OCI-LY1 (cell line): Measurements from ENCODE around the gene SNX27.
"Not testable (repeated sequence)": the region's sequence is repeated elsewhere in the genome, so short reads cannot be mapped to it uniquely, and the experiment has no call there.

Experiments used
- H2AFZ ChIP-seq: fragments of 200-600 bp; sonication (generic), shearing (Covaris generic); 2 replicates; pipeline ENCODE4 v1.6.0; 2014; ENCODE audit warnings: antibody characterized with exemption, mild to moderate bottlenecking, low read length
- H3F3A ChIP-seq: fragments of 200-600 bp; sonication (generic), shearing (Covaris generic); 2 replicates; pipeline ENCODE4 v1.6.0; 2014; ENCODE audit warnings: mild to moderate bottlenecking, antibody characterized with exemption, low read length, moderate library complexity; ENCODE audit not compliant: insufficient read depth
- H3K27ac ChIP-seq: fragments of 200-600 bp; sonication (generic); 2 replicates; pipeline ENCODE4 v1.5.1; 2014; ENCODE audit warnings: low read length, mixed run types, mild to moderate bottlenecking, low read depth; ENCODE audit not compliant: poor library complexity, severe bottlenecking
- H3K27me3 ChIP-seq: fragments of 200-600 bp; sonication (generic); 2 replicates; pipeline ENCODE4 v1.6.0; 2014; ENCODE audit warnings: antibody characterized with exemption, mild to moderate bottlenecking, low read length, moderate library complexity; ENCODE audit not compliant: insufficient read depth
- H3K36me3 ChIP-seq: fragments of 200-600 bp; sonication (generic); 2 replicates; pipeline ENCODE4 v1.6.1; 2014; ENCODE audit warnings: mild to moderate bottlenecking, antibody characterized with exemption, low read length, moderate library complexity, mixed read lengths; ENCODE audit not compliant: insufficient read depth
- H3K4me1 ChIP-seq: fragments of 200-600 bp; sonication (generic); 2 replicates; pipeline ENCODE4 v1.5.1; 2014; ENCODE audit warnings: mild to moderate bottlenecking, low read length, moderate library complexity; ENCODE audit not compliant: insufficient read depth, severe bottlenecking
- H3K4me2 ChIP-seq: fragments of 200-600 bp; sonication (generic), shearing (Covaris generic); 2 replicates; pipeline ENCODE4 v1.6.1; 2014; ENCODE audit warnings: low read length
- H3K4me3 ChIP-seq: fragments of 200-600 bp; sonication (generic); 2 replicates; pipeline ENCODE4 v1.5.1; 2014; ENCODE audit warnings: low read length, low read depth, mild to moderate bottlenecking, mixed read lengths; ENCODE audit not compliant: poor library complexity, severe bottlenecking
- H3K79me2 ChIP-seq: fragments of 200-600 bp; shearing (Covaris generic); 2 replicates; pipeline ENCODE4 v1.6.1; 2016; ENCODE audit warnings: mixed run types, low read length, mixed read lengths; ENCODE audit not compliant: insufficient read depth
- H3K9ac ChIP-seq: fragments of 200-600 bp; sonication (generic), shearing (Covaris generic); 2 replicates; pipeline ENCODE4 v1.6.1; 2014; ENCODE audit warnings: mild to moderate bottlenecking, low read length, mixed read lengths
- H3K9me2 ChIP-seq: fragments of 200-600 bp; sonication (generic), shearing (Covaris generic); 2 replicates; pipeline ENCODE4 v1.6.1; 2014; ENCODE audit warnings: low read depth, mild to moderate bottlenecking, low read length, mixed read lengths
- H3K9me3 ChIP-seq: fragments of 200-600 bp; shearing (Covaris generic); 2 replicates; pipeline ENCODE4 v1.6.1; 2014; ENCODE audit warnings: low read length, mixed read lengths
- H4K20me1 ChIP-seq: fragments of 200-600 bp; sonication (generic), shearing (Covaris generic); 2 replicates; pipeline ENCODE4 v1.6.0; 2016; ENCODE audit warnings: mild to moderate bottlenecking, low read length; ENCODE audit not compliant: insufficient read depth
- EZH2 ChIP-seq: fragments of 200-600 bp; sonication (generic), shearing (Covaris generic); IDR thresholded peaks from 2 replicates; pipeline ENCODE4 v1.8.0; 2017; ENCODE audit warnings: borderline replicate concordance, mixed run types, mild to moderate bottlenecking, antibody characterized with exemption, low read length, moderate library complexity, mixed read lengths
- TF ChIP-seq, protein P1 (sequence below): fragments of 200-600 bp; sonication (generic), shearing (Covaris generic); IDR thresholded peaks from 2 replicates; pipeline ENCODE4 v1.5.1; 2017; ENCODE audit warnings: mild to moderate bottlenecking, antibody characterized with exemption, low read length, moderate library complexity, mixed read lengths

The SNX27 gene

DNA sequence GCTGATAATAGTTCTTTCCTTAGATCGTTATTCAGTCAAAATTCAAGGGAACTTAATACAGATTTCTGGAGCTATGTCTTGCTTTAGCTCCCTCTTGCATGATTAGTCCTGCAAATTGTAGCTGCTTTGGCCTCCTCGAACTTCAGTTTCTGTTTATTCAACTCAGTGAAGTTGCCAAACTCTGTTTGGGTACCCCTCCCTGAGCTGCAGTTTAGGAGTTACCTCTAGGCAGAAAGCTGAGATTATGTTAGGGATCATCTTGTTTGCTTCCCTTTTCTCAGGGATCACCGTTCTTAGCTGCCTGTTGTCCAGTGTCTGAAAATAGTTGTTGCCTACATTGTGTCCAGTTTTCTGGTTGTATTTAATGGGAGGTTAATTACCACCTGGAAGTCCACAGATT is 43.5 kb downstream of the SNX27 start:
- Histone ChIP-seq H3K27me3 (no peaks in the 10 kb centered on the region), H2AFZ (no peak overlapping the region), H3F3A (no peaks in the 10 kb centered on the region), H3K4me2 (no peak overlapping the region), H3K4me3 (no peak overlapping the region), H3K9ac (no peak overlapping the region), H3K27ac (no peak overlapping the region), H3K36me3 (peaks cover 28% of the 10 kb centered on the region), H3K9me2 (no peaks in the 10 kb centered on the region), H3K4me1 (no peaks in the 10 kb centered on the region), H4K20me1 (no peaks in the 10 kb centered on the region), H3K9me3 (no peaks in the 10 kb centered on the region), H3K79me2 (no peaks in the 10 kb centered on the region)
- TF ChIP-seq, protein P1, sequence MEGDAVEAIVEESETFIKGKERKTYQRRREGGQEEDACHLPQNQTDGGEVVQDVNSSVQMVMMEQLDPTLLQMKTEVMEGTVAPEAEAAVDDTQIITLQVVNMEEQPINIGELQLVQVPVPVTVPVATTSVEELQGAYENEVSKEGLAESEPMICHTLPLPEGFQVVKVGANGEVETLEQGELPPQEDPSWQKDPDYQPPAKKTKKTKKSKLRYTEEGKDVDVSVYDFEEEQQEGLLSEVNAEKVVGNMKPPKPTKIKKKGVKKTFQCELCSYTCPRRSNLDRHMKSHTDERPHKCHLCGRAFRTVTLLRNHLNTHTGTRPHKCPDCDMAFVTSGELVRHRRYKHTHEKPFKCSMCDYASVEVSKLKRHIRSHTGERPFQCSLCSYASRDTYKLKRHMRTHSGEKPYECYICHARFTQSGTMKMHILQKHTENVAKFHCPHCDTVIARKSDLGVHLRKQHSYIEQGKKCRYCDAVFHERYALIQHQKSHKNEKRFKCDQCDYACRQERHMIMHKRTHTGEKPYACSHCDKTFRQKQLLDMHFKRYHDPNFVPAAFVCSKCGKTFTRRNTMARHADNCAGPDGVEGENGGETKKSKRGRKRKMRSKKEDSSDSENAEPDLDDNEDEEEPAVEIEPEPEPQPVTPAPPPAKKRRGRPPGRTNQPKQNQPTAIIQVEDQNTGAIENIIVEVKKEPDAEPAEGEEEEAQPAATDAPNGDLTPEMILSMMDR: no peak
- no peak for TF ChIP-seq EZH2

DNA sequence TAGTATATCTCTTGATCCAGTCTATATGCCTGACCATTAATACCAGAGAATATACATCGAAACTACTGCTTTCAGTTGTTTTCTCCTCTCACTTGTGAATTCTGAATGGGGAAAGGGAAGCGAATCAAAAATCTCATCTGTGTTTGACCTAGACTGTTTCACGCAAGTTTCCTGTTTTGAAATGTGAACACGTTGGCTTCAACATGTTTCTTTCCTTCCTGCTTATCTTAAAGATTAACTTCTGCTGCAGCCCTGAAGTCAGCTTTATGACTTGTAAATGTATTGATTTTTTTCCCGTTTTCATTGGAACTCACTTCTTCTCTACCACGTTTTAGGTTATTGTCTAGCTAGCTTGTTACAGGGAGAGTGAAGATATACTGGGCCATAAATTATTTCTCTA is 49.9 kb downstream of the SNX27 start:
- no peaks in the 10 kb centered on the region for H3K9me2 ChIP-seq
- H3K79me2 ChIP-seq: no peaks in the 10 kb centered on the region
- H2AFZ ChIP-seq: no peak overlapping the region
- no peak overlapping the region for H3K9ac ChIP-seq
- no peaks in the 10 kb centered on the region for H3K27me3 ChIP-seq
- H3K36me3 ChIP-seq: peaks cover 46% of the 10 kb centered on the region
- H3K4me2 ChIP-seq: no peak overlapping the region
- H3F3A ChIP-seq: no peaks in the 10 kb centered on the region
- no peak for TF ChIP-seq EZH2
- TF ChIP-seq, protein P1: no peak
- H3K4me3 ChIP-seq: no peak overlapping the region
- H3K27ac ChIP-seq: no peak overlapping the region
- H4K20me1 ChIP-seq: no peaks in the 10 kb centered on the region
- no peaks in the 10 kb centered on the region for H3K4me1 ChIP-seq
- no peaks in the 10 kb centered on the region for H3K9me3 ChIP-seq

DNA sequence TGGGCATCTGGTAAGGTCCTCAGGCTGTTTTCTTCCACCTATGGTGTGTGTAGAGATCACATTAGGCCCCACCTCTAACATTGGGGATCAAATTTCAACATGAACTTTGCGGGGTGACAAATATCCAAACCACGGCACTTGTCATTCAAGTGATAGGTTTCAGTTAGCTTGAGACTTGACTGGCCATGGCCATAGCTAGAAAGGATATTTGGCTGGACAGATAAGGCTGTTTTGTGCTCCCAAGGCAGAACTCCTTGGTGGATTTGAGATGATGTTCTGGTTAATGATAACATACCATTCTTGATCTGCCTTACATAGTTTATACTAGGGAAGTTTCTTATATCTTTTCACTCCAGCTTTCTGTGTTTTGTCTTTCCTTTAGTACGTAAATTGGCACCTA is 56.2 kb downstream of the SNX27 start:
- no peaks in the 10 kb centered on the region for H4K20me1 ChIP-seq
- H3K4me3 ChIP-seq: no peak overlapping the region
- no peak overlapping the region for H2AFZ ChIP-seq
- no peak overlapping the region for H3K9ac ChIP-seq
- peaks cover 52% of the 10 kb centered on the region for H3K36me3 ChIP-seq
- no peaks in the 10 kb centered on the region for H3K9me3 ChIP-seq
- no peak overlapping the region for H3K27ac ChIP-seq
- no peaks in the 10 kb centered on the region for H3K27me3 ChIP-seq
- H3F3A ChIP-seq: no peaks in the 10 kb centered on the region
- TF ChIP-seq, protein P1: no peak
- TF ChIP-seq EZH2: no peak
- H3K4me2 ChIP-seq: no peak overlapping the region
- H3K79me2 ChIP-seq: no peaks in the 10 kb centered on the region
- no peaks in the 10 kb centered on the region for H3K9me2 ChIP-seq
- no peaks in the 10 kb centered on the region for H3K4me1 ChIP-seq

DNA sequence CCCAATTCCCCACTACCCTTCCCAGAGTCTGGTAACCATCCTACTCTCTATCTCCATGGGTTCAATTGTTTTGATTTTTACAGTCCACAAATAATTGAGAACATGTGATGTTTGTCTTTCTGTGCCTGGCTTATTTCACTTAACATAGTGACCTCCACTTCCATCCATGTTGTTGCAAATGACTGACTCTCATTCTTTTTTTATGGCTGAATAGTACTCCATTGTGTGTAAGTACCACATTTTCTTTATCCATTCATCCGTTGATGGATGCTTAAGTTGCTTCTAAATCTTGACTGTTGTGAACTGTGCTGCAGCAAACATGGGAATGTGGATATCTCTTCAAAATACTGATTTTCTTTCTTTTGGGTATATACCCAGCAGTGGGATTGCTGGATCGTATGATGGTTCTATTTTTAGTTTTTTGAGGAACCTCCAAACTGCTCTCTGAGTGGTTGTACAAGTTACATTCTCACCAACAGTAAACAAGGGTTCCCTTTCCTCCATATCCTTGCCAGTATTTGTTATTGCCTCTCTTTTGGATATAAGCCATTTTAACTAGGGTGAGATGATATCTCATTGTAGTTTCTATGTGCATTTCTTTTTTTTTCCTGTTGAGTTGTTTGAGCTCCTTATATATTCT is 58.3 kb downstream of the SNX27 start:
- not testable (repeated sequence) for H3K4me1 ChIP-seq, H3K9ac ChIP-seq, H3K4me2 ChIP-seq, H3K9me2 ChIP-seq, H3K27me3 ChIP-seq, H4K20me1 ChIP-seq, H2AFZ ChIP-seq, H3K27ac ChIP-seq, H3K4me3 ChIP-seq, H3K9me3 ChIP-seq, H3K79me2 ChIP-seq, H3F3A ChIP-seq
- peaks cover 49% of the 10 kb centered on the region for H3K36me3 ChIP-seq
